ENCODE measurements around the gene SEPTIN2. TPM values are rescaled to one million over a fixed set of nuclear protein-coding genes. Genes with fewer than 3 reads are reported as not detected.

Gene SEPTIN2
- total and polyA plus RNA-seq, 10 of the 15 experiments (the other 5 are each of a cell fraction or from before 2014, with no cell fraction given): 169 to 474 (median 269) TPM

DNA sequence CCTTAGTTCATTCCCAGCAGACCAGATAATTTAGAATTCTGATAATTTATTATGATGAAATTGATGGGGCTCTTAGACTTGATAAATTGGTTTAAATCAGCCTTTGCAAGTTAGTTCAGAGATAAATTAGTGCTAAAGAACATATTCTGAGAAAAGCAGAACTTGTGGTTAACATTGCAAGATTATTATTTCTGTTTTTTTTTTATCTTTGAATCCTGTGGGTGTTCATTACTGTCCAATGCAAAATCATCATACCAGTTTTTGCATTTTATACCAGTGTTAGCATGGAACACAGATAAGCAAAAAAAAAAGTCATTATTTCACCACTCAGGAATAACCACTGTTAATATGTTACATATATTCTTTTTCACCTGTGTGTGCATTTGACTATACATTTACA, 9.1 kb downstream of the SEPTIN2 start:
- ChIA-PET CTCF (interaction anchor here (0.7 to 2.6 kb wide), 2 partner anchors 34 to 67 kb away, joined by 3 to 9 read pairs; no protein-coding TSS in a partner anchor), SMC1A (ENCODE audit: uncharacterized antibody, unreplicated experiment) (interaction anchor here (1.1 to 1.6 kb wide), 2 partner anchors 21 to 50 kb away, joined by 3 read pairs; no protein-coding TSS in a partner anchor), POLR2A (interaction anchor here (0.7 to 1.0 kb wide), 4 partner anchors 10 to 59 kb away, joined by 3 to 5 read pairs (median 4); partner anchors contain the start of gene HDLBP), RAD21 (ENCODE audit: unreplicated experiment) (interaction anchor here (1.0 to 2.0 kb wide), 5 partner anchors 10 to 67 kb away, joined by 5 to 9 read pairs (median 6); no protein-coding TSS in a partner anchor)
- Histone ChIP-seq H3K27me3 (replicated peaks in 1 of 2; ENCODE audit: control insufficient read depth in 2 of 2, insufficient read depth in 2 of 2, low read length in 1 of 2) (no peaks in the 10 kb centered on the region), H3K4me3 (0 out of 2 replicates have a peak overlapping the region, but pooled peaks have one; percentile 33), H2AFZ (ENCODE audit: control insufficient read depth, low read depth, low read length) (no peak overlapping the region), H3K36me3 (ENCODE audit: control insufficient read depth in 2 of 2, insufficient read depth in 2 of 2, low read length in 1 of 2) (peaks cover 4 to 8% of the 10 kb centered on the region in 2 experiments; a peak in 3 of 4 replicates), H3K27ac (ENCODE audit: control insufficient read depth, insufficient read depth) (peak overlapping the region; percentile 57), H4K20me1 (ENCODE audit: control insufficient read depth, insufficient read depth) (no peaks in the 10 kb centered on the region), H3K9ac (ENCODE audit: control insufficient read depth, insufficient read depth, low read length) (peak overlapping the region; percentile 2; the same call in 1 of the 2 replicates), H3K4me1 (ENCODE audit: control insufficient read depth, insufficient read depth, low read length) (peaks cover 29% of the 10 kb centered on the region), H3K9me3 (replicated peaks; ENCODE audit: control insufficient read depth, insufficient read depth, low read length) (no peaks in the 10 kb centered on the region; the same call in 2 of the 3 replicates), H3K79me2 (ENCODE audit: control insufficient read depth, insufficient read depth, low read length) (peaks cover 71% of the 10 kb centered on the region), H3K4me2 (ENCODE audit: control insufficient read depth, insufficient read depth) (peak overlapping the region; percentile 65)
- BruUV-seq (replicated peaks): no TSS peak
- intact Hi-C loops (cut with micrococcal nuclease; ENCODE audit: unreplicated experiment): no loop called here
- DNase-seq (ENCODE audit: low read depth, low spot score) (no peak), ATAC-seq (peak; percentile 17), FAIRE-seq (no peak)
- in situ Hi-C loops (cut with MboI): no loop called here
- no peak for TF ChIP-seq CBX5 (IDR thresholded peaks at IDR 0.05; ENCODE audit: low read depth)
- no peak for TF ChIP-seq POLR2AphosphoS2 (IDR thresholded peaks at IDR 0.05; ENCODE audit: low read depth, low read length)
- no peak for TF ChIP-seq RELA (IDR thresholded peaks at IDR 0.05; ENCODE audit: borderline replicate concordance, partially characterized antibody)
- no peak for TF ChIP-seq KDM1A (IDR thresholded peaks at IDR 0.05; ENCODE audit: borderline replicate concordance)
- 0 out of 2 replicates have a peak, but pooled peaks have one; percentile 15 for TF ChIP-seq MTA2 (IDR thresholded peaks at IDR 0.05; ENCODE audit: low read depth)
- TF ChIP-seq BRCA1 (IDR thresholded peaks at IDR 0.05; ENCODE audit: low read depth, low read length): no peak
- no peak for TF ChIP-seq MLLT1 (IDR thresholded peaks at IDR 0.05)
- TF ChIP-seq NR2C1 (IDR thresholded peaks at IDR 0.05): no peak
- TF ChIP-seq ESRRA (IDR thresholded peaks at IDR 0.05; ENCODE audit: low read length): no peak
- no peak for TF ChIP-seq NRF1 (conservative IDR thresholded peaks at IDR 0.05; ENCODE audit: low read depth, low read length)
- TF ChIP-seq, protein P1, sequence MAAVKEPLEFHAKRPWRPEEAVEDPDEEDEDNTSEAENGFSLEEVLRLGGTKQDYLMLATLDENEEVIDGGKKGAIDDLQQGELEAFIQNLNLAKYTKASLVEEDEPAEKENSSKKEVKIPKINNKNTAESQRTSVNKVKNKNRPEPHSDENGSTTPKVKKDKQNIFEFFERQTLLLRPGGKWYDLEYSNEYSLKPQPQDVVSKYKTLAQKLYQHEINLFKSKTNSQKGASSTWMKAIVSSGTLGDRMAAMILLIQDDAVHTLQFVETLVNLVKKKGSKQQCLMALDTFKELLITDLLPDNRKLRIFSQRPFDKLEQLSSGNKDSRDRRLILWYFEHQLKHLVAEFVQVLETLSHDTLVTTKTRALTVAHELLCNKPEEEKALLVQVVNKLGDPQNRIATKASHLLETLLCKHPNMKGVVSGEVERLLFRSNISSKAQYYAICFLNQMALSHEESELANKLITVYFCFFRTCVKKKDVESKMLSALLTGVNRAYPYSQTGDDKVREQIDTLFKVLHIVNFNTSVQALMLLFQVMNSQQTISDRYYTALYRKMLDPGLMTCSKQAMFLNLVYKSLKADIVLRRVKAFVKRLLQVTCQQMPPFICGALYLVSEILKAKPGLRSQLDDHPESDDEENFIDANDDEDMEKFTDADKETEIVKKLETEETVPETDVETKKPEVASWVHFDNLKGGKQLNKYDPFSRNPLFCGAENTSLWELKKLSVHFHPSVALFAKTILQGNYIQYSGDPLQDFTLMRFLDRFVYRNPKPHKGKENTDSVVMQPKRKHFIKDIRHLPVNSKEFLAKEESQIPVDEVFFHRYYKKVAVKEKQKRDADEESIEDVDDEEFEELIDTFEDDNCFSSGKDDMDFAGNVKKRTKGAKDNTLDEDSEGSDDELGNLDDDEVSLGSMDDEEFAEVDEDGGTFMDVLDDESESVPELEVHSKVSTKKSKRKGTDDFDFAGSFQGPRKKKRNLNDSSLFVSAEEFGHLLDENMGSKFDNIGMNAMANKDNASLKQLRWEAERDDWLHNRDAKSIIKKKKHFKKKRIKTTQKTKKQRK (IDR thresholded peaks at IDR 0.05; ENCODE audit: low read depth, low read length): no peak
- no peak for TF ChIP-seq POU2F2 (IDR thresholded peaks at IDR 0.05; ENCODE audit: borderline replicate concordance, low read depth, low read length)
- TF ChIP-seq ZNF687 (IDR thresholded peaks at IDR 0.05): no peak
- no peak for TF ChIP-seq ZSCAN29 (IDR thresholded peaks at IDR 0.05)
- no peak for TF ChIP-seq YY1 (IDR thresholded peaks at IDR 0.05; ENCODE audit: low read depth, low read length)
- no peak for TF ChIP-seq SMC3 (IDR thresholded peaks at IDR 0.05; ENCODE audit: borderline replicate concordance, low read length)
- no peak for TF ChIP-seq PAX8 (IDR thresholded peaks at IDR 0.05)

All from GM12878 (cell line).